HG03103 (cell line): Measurements from ENCODE around the gene CSNK1G2.
"Not testable (repeated sequence)": the region's sequence is repeated elsewhere in the genome, so short reads cannot be mapped to it uniquely, and the experiment has no call there.

Experiments used
- ATAC-seq: cut with Tn5 transposase; IDR thresholded peaks from one replicate; pipeline ENCODE4 v1.9.1; 2021; ENCODE audit warnings: low read depth; ENCODE audit not compliant: unreplicated experiment

Gene CSNK1G2

GRCh38 chr19:1986357-1987162, 45.6 kb downstream of the CSNK1G2 start:
- no peak for ATAC-seq

GRCh38 chr19:1987197-1988187, 46.5 kb downstream of the CSNK1G2 start:
- no peak for ATAC-seq

DNA sequence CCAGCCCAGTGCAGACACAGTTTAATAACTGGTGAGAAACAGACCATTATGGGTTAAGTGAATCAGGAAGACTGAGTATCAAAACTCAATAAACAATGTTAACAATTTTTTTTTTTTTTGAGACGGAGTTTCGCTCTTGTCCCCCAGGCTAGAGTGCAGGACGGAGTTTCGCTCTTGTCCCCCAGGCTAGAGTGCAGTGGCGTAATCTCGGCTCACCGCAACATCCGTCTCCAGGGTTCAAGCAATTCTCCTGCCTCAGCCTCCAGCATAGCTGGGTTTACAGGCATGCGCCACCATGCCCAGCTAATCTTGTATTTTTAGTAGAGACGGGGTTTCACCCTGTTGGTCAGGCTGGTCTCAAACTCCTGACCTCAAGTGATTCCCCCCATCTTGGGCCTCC, 47.5 kb downstream of the CSNK1G2 start:
- ATAC-seq, result not testable (repeated sequence)

GRCh38 chr19:1989513-1990229, 48.7 kb downstream of the CSNK1G2 start:
- ATAC-seq, result no peak

DNA sequence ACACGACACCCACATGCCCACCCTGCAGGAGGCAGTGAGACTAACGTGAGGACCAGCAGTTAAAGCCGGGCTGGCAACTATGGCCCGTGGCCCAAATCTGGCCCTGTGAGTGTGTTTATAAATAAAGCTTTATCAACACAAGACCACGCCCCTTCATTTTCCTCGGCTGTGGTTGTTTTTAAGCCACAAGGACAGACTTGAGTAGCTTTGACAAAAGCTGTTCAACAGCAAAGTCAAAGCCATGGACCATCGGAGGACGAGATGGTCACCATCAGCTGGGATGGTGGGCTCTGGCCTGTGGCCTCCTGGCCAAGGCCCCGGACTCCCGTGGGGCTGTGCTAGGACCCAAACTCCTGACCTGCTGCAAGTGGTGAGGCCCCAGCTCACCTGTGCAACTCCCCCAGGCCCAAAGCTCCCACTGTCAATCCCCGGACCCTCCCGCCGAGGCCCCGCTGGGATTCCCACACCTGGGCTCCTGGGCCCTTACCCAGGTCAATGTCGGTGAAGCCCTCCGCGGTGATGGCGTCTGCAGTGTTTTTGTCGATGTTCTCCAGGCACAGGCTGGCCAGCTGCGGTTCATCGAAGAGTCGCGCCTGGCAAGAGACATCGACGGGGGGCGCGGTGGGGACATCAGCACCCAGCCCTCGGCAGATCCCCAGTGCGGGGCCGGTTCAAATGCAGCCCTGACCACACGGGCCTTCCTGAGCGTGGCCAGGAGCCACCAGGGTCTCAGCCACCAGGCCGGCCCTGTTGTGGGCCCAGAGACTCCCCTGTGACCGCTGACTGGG, 49.5 kb downstream of the CSNK1G2 start:
- ATAC-seq, result no peak

- ATAC-seq, result no peak
Measured at GRCh38 chr19:1991018-1991913, 50.3 kb downstream of the CSNK1G2 start.

- no peak for ATAC-seq
Measured at GRCh38 chr19:1992759-1993260, 51.8 kb downstream of the CSNK1G2 start.

DNA sequence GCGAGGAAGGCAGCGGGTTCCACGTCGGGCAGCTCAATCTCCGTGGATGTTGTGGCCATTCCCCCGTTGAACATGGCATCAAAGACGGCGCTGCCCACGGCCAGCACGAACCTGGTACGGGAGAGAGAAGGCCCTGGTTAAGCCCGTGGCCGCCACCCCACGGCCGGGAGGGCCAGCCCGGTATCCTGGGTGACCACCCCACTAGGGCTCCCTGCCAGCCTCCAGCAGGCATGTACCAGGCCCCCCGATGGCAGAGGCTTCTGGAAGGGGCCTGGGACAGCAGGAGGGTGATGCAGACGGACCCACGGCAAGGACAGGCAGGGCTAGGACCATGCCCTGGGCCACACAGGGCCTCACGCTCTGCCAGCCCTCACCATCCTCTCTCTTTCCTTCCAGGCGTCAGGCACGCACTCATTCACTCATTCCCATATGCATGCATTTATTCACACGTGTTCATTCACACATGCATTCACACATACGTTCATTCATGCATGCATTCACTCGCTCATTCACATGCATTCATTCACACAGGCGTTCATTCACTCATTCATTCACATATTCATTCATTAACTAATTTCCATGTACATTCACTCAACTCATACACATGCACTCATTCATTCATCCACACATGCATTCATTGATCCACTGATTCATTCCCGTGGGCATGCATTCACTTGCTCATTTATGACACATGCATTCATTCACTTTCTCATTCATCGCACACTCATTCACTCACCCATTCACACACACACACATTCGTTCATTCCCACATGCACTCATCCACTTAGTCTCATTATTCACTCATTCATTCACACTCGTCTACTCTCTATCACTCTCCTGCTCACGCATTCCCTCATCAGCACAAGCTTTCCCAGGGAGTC, 56.6 kb downstream of the CSNK1G2 start:
- no peak for ATAC-seq

- no peak for ATAC-seq
Measured at GRCh38 chr19:1998712-1999708, 58.0 kb downstream of the CSNK1G2 start.

DNA sequence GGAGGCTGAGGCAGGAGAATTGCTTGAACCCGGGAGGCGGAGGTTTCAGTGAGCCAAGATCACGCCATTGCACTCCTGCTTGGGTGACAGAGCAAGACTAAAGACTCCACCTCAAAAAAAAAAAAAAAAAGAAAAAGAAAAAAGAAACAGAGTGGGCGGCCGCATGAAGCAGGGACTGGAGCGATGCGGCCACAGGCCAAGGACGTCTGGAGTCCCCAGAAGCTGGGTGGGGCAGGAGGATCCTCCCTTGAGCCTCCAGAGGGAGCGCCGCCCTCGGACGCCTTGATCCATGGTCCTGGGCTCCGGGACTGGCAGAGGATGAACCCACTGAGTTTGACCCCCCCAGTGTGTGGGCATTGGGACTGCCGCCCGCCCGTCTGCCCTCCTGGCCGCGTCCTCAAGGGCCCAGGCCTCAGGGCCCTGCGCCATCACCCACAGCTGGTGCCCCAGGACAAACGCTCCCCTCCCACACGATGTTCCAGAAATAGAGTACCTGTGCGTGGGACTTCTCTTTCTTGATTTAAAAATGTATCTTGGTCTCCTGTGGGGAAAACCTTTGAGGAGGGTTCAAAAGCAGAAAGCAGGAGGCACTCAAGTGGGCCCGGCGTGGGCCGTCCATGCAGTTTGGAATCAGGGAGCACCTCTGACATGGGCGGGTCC, 59.0 kb downstream of the CSNK1G2 start:
- no peak for ATAC-seq

DNA sequence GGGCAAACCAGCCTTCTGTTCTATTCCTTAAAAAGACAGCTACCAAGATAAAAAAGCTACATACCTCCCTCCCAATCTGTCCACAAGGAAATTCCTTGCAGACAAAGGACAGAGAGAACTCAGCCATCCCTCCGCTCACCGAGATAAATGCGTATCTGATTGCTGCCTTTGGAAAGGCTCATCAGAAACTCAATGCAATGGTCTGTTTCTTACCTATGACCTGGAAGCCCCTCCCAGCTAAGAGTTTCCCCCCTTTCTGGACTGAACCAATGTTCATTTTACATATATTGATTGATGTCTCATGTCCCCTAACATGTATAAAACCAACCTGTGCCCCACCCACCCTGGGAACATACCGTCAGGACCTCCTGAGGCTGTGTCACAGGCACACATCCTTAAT, 62.9 kb downstream of the CSNK1G2 start:
- no peak for ATAC-seq

DNA sequence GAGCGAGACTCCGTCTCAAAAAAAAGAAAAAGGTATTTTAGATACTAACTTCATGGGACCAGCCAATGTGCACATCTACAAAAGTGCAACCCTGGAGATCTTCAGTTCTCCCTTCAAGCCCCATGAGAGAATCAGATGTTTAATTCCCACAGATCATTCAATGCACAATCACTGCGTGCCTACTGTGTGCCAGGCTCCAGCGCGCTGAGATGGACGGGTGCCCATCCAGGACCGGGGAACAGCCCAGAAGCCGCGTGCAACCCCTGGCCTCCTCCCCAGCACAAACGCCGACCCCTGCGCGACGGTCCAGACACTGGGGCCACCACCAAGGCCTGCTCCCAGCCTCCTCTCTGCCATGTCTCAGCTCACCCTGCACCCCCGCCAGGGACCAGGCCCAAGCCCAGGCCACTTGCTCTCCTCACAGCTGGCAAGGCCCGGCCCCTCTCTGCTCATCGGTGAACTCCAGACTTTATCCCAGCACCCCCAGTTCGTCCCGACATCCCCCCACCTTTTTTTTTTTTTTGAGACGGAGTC, 69.2 kb downstream of the CSNK1G2 start:
- ATAC-seq, result no peak

DNA sequence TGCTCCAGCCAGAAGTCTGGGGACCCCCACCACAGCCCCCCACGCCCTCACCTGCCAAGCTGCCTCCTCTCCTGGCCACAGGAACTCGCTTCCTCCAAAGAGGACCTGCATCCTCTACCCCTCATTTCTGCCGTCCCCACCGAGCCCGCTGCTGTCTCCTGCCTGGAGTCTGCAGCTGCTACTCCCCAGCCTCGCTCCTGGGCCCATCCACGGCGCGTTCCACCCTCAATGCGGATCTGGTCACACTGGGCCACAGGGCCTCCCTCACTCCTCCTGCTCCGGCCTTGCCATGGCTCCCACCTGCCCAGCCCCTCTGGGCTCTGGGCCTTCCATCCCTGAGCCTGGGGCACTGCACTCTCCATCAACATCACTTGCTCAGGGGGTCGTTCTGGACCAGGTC, 70.2 kb downstream of the CSNK1G2 start:
- ATAC-seq, result no peak

- no peak for ATAC-seq
Measured at GRCh38 chr19:2012941-2013682, 72.1 kb downstream of the CSNK1G2 start.

GRCh38 chr19:2013683-2013961, 72.7 kb downstream of the CSNK1G2 start:
- ATAC-seq, result no peak
